Fibroblast of mammary gland (primary cell): Measurements from ENCODE around the gene PRPSAP1.

Source experiments
- DNase-seq: peaks from one replicate; pipeline ENCODE4 v3.0.0-alpha.2; 2010; ENCODE audit warnings: low read depth
- H3K4me3 ChIP-seq: 2 replicates; pipeline ENCODE4 v1.5.1; 2011; ENCODE audit warnings: low read depth, mild to moderate bottlenecking, low read length, moderate library complexity; ENCODE audit not compliant: control insufficient read depth
- TF ChIP-seq, protein P1 (sequence below): conservative IDR thresholded peaks from 2 replicates; pipeline ENCODE4 v1.5.1; 2011; ENCODE audit warnings: low read depth, low read length, inconsistent platforms; ENCODE audit not compliant: control insufficient read depth, insufficient read depth

The PRPSAP1 gene

DNA sequence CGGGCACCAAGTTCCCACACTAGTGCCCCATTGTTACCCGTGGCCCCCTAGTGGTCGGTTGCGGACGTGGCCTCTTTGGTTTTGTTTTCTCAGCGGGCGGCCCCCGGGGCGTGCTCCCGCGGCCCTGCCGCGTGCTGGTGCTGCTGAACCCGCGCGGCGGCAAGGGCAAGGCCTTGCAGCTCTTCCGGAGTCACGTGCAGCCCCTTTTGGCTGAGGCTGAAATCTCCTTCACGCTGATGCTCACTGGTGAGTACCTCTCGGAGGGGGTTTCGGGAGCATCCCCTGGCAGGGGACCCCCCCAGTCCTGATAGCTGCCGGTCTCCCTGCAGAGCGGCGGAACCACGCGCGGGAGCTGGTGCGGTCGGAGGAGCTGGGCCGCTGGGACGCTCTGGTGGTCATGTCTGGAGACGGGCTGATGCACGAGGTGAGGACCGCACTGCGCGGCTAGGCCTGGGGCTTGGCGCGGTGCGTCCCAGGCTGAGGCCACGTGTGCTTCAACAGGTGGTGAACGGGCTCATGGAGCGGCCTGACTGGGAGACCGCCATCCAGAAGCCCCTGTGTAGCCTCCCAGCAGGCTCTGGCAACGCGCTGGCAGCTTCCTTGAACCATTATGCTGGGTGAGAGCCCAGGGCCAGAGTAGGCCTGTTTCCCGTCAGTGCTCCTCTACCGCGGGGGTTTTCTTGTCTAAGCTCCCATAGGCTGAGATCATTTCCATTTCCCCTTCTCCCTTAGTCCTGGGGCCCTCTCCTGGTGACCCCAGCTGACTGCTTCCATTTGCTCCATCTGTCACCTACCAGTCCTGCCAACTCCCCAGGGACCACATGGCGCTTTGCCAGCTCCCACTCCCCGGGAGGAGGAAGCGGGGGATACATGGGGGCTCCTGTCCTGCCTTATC, 32.4 kb upstream of the PRPSAP1 start:
- TF ChIP-seq, protein P1, sequence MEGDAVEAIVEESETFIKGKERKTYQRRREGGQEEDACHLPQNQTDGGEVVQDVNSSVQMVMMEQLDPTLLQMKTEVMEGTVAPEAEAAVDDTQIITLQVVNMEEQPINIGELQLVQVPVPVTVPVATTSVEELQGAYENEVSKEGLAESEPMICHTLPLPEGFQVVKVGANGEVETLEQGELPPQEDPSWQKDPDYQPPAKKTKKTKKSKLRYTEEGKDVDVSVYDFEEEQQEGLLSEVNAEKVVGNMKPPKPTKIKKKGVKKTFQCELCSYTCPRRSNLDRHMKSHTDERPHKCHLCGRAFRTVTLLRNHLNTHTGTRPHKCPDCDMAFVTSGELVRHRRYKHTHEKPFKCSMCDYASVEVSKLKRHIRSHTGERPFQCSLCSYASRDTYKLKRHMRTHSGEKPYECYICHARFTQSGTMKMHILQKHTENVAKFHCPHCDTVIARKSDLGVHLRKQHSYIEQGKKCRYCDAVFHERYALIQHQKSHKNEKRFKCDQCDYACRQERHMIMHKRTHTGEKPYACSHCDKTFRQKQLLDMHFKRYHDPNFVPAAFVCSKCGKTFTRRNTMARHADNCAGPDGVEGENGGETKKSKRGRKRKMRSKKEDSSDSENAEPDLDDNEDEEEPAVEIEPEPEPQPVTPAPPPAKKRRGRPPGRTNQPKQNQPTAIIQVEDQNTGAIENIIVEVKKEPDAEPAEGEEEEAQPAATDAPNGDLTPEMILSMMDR = peak; percentile 73
- DNase-seq = peak; percentile 88
- H3K4me3 ChIP-seq = peak overlapping the region; percentile 67

DNA sequence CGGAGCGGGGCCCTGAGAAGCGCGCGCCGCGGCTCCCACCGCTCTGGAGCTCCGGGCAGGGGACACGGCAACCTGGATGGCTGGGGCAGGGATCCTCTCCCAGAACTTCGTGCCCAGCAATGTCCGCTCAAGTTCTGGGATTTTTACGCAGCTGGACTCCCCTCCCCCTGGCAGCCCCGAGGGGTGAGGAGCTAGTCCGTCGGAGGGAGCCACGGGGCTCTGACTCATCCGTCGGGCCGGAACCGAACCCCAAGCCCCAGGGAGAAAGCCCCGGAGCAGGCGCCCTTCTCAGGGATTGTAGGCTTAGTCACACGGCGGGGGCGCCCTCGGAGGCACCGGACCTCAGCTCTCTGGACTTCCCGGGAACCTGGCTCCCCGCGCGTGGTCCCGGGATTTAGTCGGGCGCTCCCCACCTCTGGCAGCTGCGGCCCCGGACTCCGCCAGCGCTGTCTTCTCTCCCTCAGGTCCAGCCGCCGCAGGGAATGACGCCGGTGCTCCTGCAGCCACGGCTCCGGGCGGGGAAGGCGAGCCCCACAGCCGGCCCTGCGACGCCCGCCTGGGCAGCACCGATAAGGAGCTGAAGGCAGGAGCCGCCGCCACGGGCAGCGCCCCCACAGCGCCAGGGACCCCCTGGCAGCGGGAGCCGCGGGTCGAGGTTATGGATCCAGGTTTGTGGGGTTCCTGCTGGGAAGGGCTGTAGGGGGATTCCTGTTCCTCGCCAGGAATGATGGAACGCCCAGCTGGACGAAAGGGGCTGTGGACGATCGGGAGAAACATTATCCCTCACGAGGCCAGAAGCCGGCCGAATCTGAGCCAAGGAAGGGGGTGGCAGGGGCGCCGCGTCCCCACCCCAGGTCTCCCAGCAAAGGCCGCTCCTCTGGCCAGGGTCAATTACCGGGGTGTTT, 31.5 kb upstream of the PRPSAP1 start:
- DNase-seq = peak; percentile 90
- H3K4me3 ChIP-seq = peak overlapping the region; percentile 67

DNA sequence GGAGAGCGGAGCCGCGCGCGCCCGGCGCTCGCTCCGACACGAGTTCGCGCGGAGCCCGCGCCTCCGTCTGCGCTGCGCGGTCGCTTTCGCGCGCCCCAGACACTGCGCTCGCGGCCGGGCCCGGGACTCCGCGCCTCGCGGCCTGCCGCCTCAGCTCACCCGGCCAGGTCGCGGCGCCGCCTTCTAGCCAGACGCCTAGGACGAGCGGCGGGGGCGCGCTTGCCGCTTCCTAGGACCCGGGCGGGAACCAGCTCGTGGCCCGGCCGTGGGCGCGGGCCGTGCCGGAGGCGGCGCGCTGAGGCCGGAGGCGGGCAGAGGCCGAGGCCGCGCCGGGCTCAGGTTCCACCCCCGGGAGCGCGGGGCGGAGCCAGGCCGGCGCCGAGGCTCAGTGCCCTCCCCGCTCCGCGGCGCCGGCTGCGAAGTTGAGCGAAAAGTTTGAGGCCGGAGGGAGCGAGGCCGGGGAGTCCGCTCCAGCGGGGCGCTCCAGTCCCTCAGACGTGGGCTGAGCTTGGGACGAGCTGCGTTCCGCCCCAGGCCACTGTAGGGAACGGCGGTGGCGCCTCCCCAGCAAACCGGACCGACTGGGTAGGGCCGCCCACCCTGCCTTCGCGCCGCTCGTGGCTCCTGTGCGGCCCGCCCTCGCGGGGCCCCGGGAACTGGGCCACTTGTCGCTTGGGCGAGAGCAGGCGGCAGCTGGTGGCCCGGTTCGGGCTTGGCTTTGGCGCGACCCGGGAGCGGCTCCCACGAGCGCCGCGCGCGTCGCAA, 30.7 kb upstream of the PRPSAP1 start, which contains the start of gene SPHK1:
SPHK1 (plus strand) TSS at position 388 of the 765 bp plus-strand sequence. CDS start 1,036 bp downstream, outside the sequence.
- H3K4me3 ChIP-seq = peak within 1 kb of the TSS; percentile 67
- TF ChIP-seq, protein P1 = no peak
- DNase-seq = peak; percentile 81

More for the DNA sequence above, 31.5 kb upstream of the PRPSAP1 start:
- TF ChIP-seq, protein P1 = no peak

DNA sequence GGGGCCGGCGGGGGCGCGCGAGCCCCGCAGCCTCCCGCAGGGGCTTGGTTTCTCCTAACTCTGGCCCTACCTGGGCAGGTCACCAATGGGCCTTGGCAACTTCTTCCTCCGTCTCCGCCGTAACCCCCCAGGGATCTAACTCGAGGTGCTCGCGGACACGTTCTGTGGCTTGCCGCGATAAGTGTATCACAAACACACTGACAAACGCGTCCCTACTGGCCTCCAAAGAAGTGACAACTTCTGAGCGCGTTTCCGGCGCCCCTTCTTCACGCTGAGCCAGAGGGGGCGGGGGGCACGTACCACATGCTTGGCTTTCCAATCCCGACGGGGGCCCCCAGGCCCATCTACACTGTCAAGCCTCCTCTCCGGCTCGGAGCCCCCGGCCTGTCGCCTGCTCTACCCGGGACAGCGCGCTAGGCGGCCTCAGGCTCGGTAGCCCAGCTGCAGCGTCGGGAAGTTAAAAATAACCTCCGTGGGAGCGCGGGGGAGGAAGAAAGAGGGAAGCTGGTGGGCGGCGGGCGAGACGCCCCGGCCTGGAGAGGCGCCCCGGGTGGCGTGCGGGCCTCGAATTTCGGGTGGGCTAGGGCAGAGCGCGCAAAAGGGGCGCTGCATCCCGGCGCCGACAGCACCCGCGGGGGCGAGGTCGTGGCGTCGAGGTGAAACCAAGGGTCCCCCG, 30.0 kb upstream of the PRPSAP1 start:
- peak; percentile 53 for DNase-seq
- H3K4me3 ChIP-seq = peak overlapping the region; percentile 55
- TF ChIP-seq, protein P1 = peak; percentile 11

DNA sequence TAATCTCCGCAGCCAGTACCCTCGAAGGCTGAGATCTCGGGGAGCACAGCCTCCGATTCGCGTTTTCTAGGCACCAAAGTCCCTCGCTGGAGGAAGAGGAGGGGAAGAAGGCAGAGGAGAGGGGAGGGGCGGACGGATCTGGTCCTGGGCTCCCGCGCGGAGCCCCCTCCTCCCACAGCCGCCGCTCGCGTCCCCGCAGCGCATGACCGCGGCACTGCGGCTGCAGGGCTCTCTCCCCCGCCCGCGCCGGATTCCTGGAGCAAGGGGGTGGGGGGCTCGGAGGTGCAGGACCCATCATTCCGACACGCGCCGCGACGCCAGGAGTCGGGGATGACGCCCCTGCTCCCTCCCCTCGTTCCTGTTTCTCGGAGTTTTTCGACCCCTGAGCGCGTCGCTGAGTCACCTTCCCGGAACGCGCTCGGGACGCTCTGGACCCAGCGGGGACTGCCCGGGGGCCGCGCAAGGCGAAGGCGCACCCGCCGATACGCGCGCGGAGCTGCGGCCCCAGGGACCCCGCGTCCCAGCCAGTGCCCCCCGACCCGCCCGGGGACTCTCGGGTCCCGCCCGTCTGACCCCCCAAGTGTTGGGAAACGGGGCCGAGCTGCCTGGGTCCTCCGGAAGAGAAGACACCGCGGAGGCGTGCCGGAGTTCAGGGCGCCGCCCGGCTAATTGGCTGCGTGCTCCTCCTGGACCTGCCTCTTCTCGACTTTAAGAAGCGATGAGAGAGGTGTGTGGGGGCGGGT, 29.3 kb upstream of the PRPSAP1 start:
- TF ChIP-seq, protein P1 = no peak
- H3K4me3 ChIP-seq = peak overlapping the region; percentile 55
- peak; percentile 68 for DNase-seq
